Urinary bladder (tissue), 4 donors: ENCODE data around the gene COQ9. TPM values are rescaled to one million over a fixed set of nuclear protein-coding genes. Genes with fewer than 3 reads are reported as not detected.

Experiments
- DNase-seq: peaks from one replicate; pipeline ENCODE4 v3.0.0-alpha.2; 2015; ENCODE audit errors: extremely low spot score
- H3K27ac ChIP-seq: one replicate; pipeline ENCODE4 v1.5.1; 2013; ENCODE audit warnings: low read depth, mild to moderate bottlenecking, moderate library complexity
- H3K36me3 ChIP-seq: one replicate; pipeline ENCODE4 v1.6.1; 2013; ENCODE audit warnings: mild to moderate bottlenecking, moderate library complexity; ENCODE audit not compliant: insufficient read depth
- H3K4me1 ChIP-seq: one replicate; pipeline ENCODE4 v1.6.1; 2013; ENCODE audit warnings: mild to moderate bottlenecking, moderate library complexity; ENCODE audit not compliant: insufficient read depth
- H3K4me3 ChIP-seq: one replicate; pipeline ENCODE4 v1.5.1; 2013; ENCODE audit warnings: low read depth, low read length
- WGBS: extraction: QIAGEN DNeasy Blood & Tissue Kit; methylation state at CpG from one replicate; pipeline ENCODE4 v1.1.7; 2013; 5-methylcytosine and 5-hydroxymethylcytosine counted together
- polyA plus RNA-seq: library from polyadenylated mRNA; stranded (reverse); fragments of 200-250 nt; gene quantifications from one replicate; pipeline ENCODE4 v1.2.3, GENCODE V29; 2013
- total RNA-seq: library from RNA; depleted of rRNA; stranded (reverse); fragments of >200 nt; gene quantifications from one replicate; pipeline ENCODE4 v1.2.3, GENCODE V29; 2014
- donor health status: healthy with polysubstance abuse.
- donor health status: healthy.

The COQ9 gene
- total and polyA plus RNA-seq, 2 donors: 37.0 to 97.6 TPM

GRCh38 chr16:57510016-57510871, 63.0 kb downstream of the COQ9 start:
- no peak overlapping the region for H3K4me3 ChIP-seq
- 44% methylated on average over 10 of the region's 10 CpGs for WGBS
- no peak for DNase-seq

More at GRCh38 chr16:57510016-57510871, 63.0 kb downstream of the COQ9 start:
- Histone ChIP-seq H3K36me3 (no peaks in the 10 kb centered on the region), H3K27ac (no peak overlapping the region), H3K4me1 (no peaks in the 10 kb centered on the region)

Other genes with a start within 250 kb of the COQ9 start
- gene ARL2BP, start 202.2 kb upstream of the COQ9 start, total RNA-seq: 84.5 TPM
- 58.3 TPM for gene ARL2BP, start 202.2 kb upstream of the COQ9 start, polyA plus RNA-seq
- 2.5 TPM for gene PLLP, start 162.8 kb upstream of the COQ9 start, total RNA-seq
- 9.5 TPM for gene PLLP, start 162.8 kb upstream of the COQ9 start, polyA plus RNA-seq
- gene CCL22, start 88.7 kb upstream of the COQ9 start, total RNA-seq: not detected
- gene CCL22, start 88.7 kb upstream of the COQ9 start, polyA plus RNA-seq: 0.10 TPM
- gene CX3CL1, start 75.0 kb upstream of the COQ9 start, total RNA-seq: 2.1 TPM
- 56.5 TPM for gene CX3CL1, start 75.0 kb upstream of the COQ9 start, polyA plus RNA-seq
- gene CCL17, start 42.7 kb upstream of the COQ9 start, total RNA-seq: not detected
- not detected for gene CCL17, start 42.7 kb upstream of the COQ9 start, polyA plus RNA-seq
- 38.6 TPM for gene CIAPIN1, start 94 bp upstream of the COQ9 start, total RNA-seq
- 24.6 TPM for gene CIAPIN1, start 94 bp upstream of the COQ9 start, polyA plus RNA-seq
- 54.9 TPM for gene POLR2C, start 15.2 kb downstream of the COQ9 start, total RNA-seq
- 75.1 TPM for gene POLR2C, start 15.2 kb downstream of the COQ9 start, polyA plus RNA-seq
- gene DOK4, start 39.0 kb downstream of the COQ9 start, total RNA-seq: 11.8 TPM
- gene DOK4, start 39.0 kb downstream of the COQ9 start, polyA plus RNA-seq: 21.3 TPM
- gene CCDC102A, start 89.1 kb downstream of the COQ9 start, total RNA-seq: 12.7 TPM
- 25.6 TPM for gene CCDC102A, start 89.1 kb downstream of the COQ9 start, polyA plus RNA-seq
- gene ADGRG5, start 95.2 kb downstream of the COQ9 start, total RNA-seq: 0.21 TPM
- gene ADGRG5, start 95.2 kb downstream of the COQ9 start, polyA plus RNA-seq: 0.22 TPM
- gene ADGRG1, start 181.2 kb downstream of the COQ9 start, total RNA-seq: 11.5 TPM
- 36.1 TPM for gene ADGRG1, start 181.2 kb downstream of the COQ9 start, polyA plus RNA-seq
- 1.2 TPM for gene ADGRG3, start 220.8 kb downstream of the COQ9 start, total RNA-seq
- gene ADGRG3, start 220.8 kb downstream of the COQ9 start, polyA plus RNA-seq: 1.5 TPM
- not detected for gene DRC7, start 247.3 kb downstream of the COQ9 start, total RNA-seq
- not detected for gene DRC7, start 247.3 kb downstream of the COQ9 start, polyA plus RNA-seq